NCI-H2107 (cell line): ENCODE results near the gene MPST.

Experiments used
- DNase-seq: peaks from one replicate; lab custom pipeline; 2025; lab: John Stamatoyannopoulos, UW

Gene MPST

DNA sequence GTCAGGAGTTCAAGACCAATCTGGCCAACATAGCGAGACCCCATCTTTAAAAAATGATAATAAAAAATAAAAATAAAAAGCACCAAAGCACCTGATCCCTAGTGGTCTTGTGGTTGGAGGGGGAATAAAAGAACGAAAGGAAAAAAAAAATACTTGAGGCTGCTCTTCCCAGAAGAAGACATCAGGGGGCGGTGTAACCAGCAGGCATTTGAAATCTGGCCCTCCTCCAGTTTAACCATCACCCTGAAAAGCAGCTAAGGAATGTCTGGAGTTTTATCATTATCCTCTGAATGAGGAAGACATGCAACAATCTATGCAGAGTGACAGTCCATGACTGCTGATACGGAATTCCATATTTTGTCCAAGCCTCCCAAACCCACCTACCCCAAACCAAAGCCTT is 26.4 kb downstream of the MPST start:
- DNase-seq = no peak

DNA sequence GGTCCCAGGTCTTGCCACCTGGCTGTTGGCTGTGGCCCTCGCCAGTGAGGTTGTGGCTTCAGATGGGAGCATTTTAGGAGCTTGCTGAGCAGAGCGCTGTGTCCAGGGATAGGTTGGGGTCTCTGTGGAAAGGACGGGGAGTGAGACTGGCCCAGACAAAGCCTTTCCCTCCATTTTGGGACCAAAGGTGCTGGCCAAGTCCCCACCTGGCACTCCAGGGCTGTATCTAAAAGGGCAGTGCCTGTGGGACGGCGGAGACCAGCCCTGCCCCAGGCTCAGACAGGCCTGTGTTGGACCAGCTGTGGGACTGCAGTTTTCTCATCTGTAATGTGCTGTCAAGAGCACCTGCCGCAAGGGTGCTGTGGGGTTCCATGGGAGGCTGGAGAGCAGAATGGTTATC is 27.0 kb downstream of the MPST start:
- no peak for DNase-seq

DNA sequence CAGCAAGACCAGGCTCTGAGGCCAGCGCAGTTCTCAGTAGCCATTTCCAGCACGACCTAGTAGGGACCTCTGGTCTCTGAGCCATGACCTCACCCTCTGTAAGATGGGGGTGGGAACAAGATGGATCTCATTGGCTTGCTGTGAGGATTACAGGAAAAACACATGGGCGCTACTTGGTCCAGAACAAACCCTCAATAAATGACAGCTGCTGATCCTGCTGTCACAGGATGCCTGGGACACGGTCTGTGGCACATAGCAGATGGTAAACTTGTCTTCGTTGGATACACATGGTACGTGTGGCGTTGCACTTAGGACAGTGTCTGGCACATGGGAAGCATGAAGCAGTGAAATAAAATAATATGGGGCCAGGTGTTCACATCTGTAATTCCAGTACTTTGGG is 27.5 kb downstream of the MPST start:
- DNase-seq = no peak

DNA sequence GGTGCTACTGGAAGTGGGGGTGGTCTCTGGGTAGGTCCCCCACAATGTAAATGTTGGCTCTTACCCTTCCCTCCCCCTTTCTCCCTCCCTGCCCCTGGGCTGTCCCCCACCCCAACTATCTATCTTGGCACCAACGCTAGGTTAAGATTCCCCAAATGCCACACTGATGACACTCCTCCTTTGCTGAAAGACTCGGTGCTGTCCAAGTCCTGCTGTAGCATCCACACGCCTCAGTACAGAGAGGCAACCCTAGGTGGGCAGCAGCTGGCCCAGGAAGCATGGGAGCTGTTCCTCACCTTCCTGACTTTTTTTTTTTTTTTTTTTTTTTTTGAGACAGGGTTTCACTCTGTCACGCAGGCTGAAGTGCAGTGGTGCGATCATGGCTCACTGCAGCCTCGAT is 28.6 kb downstream of the MPST start:
- DNase-seq = no peak

DNA sequence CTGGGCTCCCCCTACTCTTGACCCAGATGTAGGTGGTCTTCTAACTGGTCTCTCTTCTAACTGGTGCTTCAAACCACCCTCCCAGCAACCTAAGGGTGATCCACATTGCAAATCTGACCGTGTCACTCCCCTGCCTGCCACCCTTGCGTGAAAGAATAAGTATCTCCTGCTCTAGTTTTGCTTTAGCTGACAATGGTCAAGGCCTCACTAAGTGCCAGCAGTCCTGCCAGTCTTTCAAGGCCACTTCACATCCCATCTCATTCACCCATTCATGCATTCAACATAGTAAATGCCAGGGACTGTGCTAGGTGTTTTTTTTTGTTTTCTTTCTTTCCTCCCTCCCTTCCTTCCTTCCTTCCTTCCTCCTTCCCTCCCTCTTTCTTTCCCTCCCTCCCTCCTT is 29.7 kb downstream of the MPST start:
- no peak for DNase-seq

DNA sequence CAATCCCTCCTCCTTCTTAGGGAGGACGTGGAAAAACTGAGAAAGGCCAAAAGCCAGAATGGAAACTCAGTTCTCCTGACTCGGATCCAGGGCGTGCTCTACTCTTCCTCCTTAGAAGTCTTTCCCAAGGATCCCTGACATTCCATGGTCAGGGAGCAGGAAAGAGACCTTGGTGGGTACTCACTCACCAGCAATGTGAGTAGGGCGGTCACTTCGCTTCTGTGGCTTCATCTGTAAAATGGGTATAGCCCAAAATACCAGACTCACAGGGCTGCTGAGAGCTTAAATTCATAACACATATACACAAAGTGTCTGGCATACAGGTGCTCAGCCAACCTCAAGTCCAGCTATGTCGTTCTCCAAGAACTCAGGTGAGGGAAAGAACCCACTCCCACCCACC is 31.4 kb downstream of the MPST start:
- DNase-seq = no peak

GRCh38 chr22:37051391-37052385 is 32.1 kb downstream of the MPST start, which contains the start of gene KCTD17:
Gene KCTD17 (plus strand): TSS chr22:37051742. CDS start chr22:37051761, 19 bp downstream.
- no peak for DNase-seq

GRCh38 chr22:37052386-37053309 is 33.1 kb downstream of the MPST start:
- no peak for DNase-seq

- DNase-seq = no peak
Measured at GRCh38 chr22:37053310-37054055, 33.9 kb downstream of the MPST start.

DNA sequence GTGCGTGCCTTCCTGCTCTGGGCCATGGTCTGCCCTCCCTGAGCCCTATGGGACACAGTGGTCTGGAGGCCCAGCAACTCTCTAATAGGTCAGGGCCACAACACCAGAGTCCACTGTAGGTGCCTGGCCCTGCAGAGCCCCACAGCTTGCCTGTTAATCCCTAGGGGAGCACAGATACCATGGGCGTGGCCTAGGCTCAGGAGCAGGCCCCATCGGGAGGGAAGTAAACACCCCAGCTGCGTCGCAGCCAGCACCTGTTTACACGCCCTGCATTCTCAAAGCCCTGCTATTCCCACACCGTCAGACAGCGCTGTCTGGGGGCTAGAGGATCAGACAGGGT is 34.5 kb downstream of the MPST start:
- DNase-seq = no peak

GRCh38 chr22:37054600-37055365 is 35.2 kb downstream of the MPST start:
- DNase-seq = no peak

GRCh38 chr22:37056246-37056645 is 36.7 kb downstream of the MPST start:
- DNase-seq = no peak

GRCh38 chr22:37057226-37057625 is 37.7 kb downstream of the MPST start:
- no peak for DNase-seq

GRCh38 chr22:37057796-37058510 is 38.4 kb downstream of the MPST start:
- DNase-seq = no peak

DNA sequence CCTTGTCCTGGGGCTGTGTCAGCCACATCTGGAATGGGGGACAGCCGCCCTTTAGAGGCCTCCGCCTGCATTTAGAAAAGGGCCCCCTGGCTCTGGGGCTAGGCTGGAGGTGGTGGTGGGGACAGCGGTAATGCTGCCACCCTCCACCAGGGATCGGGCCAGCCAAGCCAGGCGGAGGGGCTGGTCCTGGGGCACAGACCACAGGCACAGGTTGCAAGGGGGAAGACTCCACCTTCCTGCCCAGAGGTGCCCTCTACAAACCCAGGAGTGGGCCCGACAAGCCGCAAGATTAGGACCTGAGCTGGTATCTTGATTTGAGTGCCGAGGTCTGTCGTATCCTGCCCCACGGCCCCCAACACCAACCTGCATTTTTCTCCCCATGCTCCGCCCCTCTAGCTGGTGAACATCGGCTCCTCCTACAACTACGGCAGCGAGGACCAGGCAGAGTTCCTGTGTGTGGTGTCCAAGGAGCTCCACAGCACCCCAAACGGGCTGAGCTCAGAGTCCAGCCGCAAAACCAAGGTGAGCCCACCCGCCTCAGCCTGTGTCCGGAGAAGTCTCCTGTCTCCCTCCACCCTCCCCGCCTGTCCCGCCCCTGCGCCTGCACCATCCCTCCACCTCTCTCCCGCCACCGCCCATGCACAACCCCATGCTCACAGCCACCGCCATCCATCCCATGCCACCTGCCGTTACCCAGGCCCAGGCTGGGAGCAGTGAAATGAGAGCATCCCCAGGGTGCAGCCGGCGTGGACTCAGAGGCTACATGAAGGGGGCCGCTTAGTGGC is 39.6 kb downstream of the MPST start:
- DNase-seq = no peak

- DNase-seq = no peak
Measured at GRCh38 chr22:37059876-37060449, 40.4 kb downstream of the MPST start.

- no peak for DNase-seq
Measured at GRCh38 chr22:37060801-37061610, 41.5 kb downstream of the MPST start.

- DNase-seq = no peak
Measured at GRCh38 chr22:37061611-37062375, 42.3 kb downstream of the MPST start.
